GM21423 (cell line): Measurements from ENCODE around the gene HSPB6.
"Not testable (repeated sequence)": the region's sequence is repeated elsewhere in the genome, so short reads cannot be mapped to it uniquely, and the experiment has no call there.

Source experiments
- ATAC-seq: cut with Tn5 transposase; IDR thresholded peaks from one replicate; pipeline ENCODE4 v1.9.1; 2021; ENCODE audit warnings: mild to moderate bottlenecking, moderate library complexity; ENCODE audit not compliant: unreplicated experiment

Gene HSPB6, protein sequence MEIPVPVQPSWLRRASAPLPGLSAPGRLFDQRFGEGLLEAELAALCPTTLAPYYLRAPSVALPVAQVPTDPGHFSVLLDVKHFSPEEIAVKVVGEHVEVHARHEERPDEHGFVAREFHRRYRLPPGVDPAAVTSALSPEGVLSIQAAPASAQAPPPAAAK

DNA sequence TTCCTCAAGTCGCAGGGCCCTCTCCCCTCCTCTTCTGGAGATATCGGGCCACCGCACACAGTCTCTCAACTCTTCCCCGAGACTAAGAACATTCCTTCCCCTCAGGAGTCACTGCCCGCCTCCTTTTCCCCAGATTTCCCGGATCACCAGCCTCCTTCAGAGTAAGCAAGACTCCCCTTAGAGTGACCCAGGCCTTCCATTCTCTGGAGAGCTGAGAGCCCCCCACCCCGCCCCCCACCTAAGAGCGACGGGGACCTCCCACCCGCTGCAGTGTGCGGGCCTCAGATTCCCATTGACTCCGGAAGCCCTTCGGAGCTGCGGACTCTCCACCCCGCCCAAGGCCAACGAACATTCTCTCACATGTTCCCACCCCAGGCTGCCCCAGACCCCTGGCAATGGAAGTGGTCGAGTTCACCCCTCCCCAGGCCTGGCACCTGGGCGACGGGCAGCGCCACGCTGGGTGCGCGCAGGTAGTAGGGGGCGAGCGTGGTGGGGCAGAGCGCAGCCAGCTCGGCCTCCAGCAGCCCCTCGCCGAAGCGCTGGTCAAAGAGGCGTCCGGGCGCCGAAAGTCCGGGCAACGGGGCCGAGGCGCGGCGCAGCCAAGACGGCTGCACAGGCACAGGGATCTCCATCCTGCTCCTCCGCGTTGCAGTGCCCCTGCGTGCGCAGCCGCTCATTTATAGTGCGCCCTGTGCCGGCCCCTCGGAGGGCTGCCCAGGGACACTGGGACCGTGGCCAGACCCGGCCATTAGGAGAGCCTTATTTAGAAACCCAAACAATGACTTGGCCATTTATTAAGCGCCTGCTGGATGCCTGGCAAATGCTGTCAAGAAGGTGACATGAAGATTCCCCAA lies at the start of gene HSPB6:
TSS of gene HSPB6 (minus strand) at position 653 of the 854 bp plus-strand sequence. CDS start at position 632, 21 bp downstream.
- ATAC-seq, result no peak

DNA sequence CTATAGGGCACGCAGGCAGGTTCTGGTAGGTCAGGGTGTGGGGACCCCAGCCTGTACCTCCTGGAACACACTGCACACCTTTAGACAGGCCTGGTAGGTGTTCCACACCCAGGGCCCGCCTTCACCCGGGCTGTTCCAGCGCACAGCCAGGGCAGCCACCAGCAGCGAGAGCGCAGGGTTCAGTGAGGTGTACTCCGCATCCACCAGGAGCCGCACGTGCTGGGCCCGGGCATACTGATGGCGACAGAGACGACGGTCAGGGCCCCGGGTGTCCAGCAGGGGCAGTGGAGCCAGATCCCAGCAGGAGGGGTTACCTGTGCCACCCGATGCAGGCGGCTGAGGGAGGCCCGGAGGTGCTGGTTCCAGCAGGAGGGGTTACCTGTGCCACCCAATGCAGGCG lies 49.8 kb upstream of the HSPB6 start:
- no peak for ATAC-seq

- ATAC-seq, result no peak
These were observed 48.8 kb upstream of the HSPB6 start for GRCh38 chr19:35805526-35806102.

GRCh38 chr19:35801828-35802227 lies 45.0 kb upstream of the HSPB6 start:
- no peak for ATAC-seq

DNA sequence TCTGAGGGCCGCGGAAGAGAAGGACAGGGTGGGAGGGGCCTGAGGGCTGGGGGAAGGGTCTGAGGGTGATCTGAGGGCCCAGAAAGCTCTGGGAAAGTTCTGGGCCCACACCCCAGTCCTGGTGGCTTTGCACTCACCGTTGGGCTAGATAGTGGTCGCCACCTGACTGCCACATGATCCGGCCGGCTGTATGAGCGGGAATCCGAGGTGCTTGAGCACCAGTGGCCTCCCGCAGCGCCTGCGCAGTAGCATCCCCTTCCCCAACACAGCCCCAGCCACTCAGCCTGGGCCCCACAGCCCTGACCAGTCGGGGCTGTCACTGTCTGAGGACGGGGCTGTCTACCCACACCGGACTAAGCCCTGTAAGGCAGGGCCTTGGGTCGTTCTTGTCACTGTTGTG lies 40.8 kb upstream of the HSPB6 start:
- no peak for ATAC-seq

DNA sequence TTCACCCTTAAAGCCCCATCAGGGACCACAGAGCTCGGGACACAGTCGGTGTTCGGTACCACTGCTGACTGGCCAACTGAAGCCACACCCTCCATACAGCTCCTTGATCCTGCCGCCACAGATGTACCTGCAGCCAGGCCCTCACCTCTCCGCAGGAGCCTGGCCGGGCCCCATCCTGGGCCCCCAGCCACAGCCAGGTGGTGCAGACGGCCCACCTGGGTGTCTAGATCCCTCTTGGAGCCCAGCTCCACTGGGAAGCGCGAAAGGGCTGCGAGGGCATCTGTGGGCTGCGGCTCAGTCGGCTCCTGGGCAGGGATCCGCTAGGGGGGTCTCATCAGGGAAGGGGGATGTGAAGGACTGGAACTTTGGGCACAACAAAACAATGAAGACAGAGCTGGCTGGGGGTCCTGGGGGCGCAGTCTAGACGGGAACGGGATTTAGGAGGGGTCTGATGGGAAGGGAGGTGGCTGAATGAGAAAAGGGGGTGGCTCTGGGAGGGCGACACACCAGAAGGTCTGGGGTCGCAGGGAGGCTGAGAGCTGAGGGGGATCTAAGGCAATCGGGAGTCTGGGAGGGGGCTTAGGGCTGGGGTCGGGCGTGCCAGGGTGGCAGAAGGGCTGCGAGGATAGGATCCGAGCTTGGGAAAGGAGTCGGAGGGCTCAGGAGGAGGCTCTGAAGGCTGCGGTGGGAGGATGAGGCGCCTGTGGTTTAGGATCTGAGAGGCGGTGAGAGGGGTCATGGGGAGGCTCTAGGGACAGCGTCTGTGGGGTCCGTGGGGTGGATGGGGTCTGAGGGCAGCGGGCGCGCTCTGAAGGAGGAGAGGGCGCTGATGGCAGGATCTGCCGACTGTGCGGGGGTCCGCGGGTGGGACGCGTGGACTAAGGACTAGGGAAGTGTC lies 40.1 kb upstream of the HSPB6 start:
- no peak for ATAC-seq

- ATAC-seq, result not testable (repeated sequence)
These were observed 38.7 kb upstream of the HSPB6 start for GRCh38 chr19:35795564-35795963.

DNA sequence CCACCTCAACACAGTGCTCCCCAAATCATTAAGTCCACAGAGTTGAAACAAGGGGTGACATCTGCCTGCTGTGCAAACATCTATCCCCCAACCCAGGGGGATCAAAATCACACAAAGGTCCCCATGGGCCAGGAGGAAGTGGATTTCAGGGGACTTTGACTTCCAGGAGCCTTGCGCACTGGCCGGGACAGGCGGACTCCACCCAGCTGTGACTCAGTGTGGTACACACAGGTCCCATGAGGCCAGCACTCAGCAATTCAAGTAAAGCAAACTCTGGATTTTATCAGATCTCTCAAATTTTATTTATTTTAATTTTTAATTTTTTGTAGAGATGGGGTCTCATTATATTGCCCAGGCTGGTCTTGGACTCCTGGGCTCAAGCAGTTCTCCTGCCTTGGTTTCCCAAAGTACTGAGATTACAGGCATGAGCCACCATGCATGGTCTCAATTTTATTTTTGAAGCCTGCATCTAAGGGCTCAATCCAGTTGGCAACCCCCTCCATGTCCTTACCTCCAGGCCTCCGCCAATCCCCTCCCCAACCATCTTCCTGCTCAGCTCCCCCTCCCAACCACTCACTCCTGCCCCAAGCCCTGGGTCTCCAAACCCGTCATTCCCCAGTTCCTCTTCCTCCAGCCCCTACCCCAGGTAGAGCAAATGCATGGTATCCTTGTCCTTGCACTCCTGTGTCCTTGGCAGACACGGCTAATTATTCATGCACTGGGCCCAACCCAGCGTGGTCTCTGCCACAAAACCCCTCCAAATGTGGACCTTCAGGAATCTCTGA lies 36.7 kb upstream of the HSPB6 start:
- no peak for ATAC-seq

DNA sequence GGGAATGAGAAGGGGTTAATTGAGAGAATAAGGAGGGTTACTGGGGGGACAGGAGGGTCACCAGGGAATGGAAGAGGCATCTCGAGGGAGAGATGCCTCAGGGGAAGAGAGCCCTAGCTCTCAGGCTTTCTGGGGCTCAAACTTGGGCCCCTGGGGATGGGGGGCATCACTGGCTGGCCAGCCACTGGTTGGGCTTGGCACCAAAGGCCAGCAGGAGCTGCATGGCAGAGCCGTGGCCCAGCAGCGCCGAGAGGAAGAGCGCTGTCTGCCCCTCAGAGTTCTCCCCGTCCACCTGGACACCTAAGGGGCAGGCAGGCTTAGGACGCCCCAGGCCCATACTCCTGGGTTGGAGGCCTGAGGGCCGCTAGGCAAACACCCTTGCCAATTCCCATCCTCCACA lies 36.1 kb upstream of the HSPB6 start:
- ATAC-seq, result no peak

- no peak for ATAC-seq
These were observed 35.5 kb upstream of the HSPB6 start for GRCh38 chr19:35792312-35792711.

- no peak for ATAC-seq
These were observed 35.0 kb upstream of the HSPB6 start for GRCh38 chr19:35791814-35792279.

GRCh38 chr19:35790981-35791813 lies 34.4 kb upstream of the HSPB6 start:
- ATAC-seq, result no peak

DNA sequence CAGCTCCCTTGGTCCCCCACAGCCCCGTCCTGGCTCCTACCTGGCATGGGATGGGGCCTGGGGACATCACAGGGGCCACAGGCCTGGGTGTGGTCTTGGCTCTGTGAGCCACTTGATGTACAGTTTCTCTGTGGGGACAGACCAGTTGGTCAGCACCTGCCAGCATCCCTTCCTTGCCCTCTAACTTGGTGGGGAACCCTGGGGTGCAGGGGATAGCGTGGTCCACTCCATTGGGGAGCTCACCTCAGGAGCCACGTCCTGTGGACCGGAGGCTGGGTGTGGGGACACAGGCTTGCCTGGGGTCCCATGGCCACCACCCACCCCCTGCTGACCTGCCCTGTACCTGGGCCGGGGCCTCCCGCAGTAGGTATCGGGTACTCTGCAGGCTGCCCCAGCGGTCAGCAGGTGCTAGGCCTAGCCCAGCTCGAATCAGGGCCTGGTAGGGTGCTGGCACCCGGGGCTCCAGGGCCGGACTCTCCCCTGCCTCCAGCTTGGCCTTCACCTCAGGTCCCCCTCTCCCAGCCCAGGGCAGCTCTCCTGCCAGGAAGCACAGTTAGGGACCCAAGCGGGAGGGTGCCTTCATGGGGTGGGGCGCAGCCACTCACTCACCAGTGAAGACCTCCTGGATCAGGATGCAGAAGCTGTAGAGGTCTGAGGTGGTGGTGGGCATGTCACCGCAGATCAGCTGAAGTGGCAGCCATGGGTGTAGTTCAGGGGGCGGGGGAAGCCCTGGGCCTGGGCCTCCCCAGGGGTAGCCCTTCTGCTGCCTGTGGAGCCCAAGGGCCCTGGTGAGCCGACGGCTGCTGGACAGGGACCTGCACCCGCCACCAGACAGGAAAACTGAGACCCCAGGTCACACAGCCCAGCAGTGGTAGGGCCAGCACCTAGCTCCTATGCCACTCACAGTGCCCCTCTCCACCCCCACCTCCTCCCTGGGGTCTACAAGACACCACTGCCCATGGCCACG lies 33.4 kb upstream of the HSPB6 start:
- ATAC-seq, result no peak

DNA sequence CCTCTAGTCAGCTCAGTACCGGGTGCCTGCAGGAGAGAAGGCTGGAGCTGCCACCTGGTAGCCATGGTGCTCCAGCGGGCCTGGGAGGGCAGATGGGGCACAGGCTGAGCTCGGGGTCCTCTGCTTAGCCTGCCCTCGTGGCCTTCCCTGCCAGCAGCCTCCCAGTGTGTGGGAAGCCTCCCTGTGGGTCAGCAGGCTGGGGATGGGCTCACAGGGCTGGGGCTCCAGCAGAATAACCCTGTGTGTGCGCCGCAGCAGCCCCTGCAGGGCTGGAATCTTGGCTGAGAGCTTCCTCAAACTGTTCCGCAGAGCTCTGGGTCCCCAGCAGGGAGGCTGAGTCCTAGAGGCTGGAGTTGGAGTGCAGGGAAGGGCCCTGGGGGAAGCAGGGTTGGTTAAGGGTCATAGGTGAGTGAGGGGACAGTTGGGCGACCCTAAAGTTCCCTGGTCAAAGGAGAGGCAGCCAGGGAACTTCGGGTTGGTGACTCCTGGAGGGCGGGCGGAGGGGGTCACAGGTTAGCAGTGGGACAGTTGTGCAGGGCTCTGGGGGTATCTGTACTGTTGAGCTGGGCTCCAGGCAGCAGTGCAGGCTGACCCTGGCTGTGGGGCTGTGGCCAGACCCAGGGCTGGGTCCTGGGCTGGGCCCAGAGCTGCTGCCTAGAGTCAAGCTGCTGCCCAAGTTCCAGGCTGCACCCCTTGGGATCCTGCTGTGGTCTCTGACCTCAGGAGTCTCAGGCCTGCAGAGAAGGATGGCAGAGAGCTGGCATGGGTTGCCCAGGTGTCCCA lies 32.6 kb upstream of the HSPB6 start:
- ATAC-seq, result no peak

GRCh38 chr19:35788205-35788960 lies 31.6 kb upstream of the HSPB6 start:
- no peak for ATAC-seq

GRCh38 chr19:35787227-35787799 lies 30.5 kb upstream of the HSPB6 start:
- no peak for ATAC-seq
